K562 (cell line): ENCODE data around the gene RGS13. TPM values are rescaled to one million over a fixed set of nuclear protein-coding genes. Genes with fewer than 3 reads are reported as not detected.

Experiments used
- ATAC-seq: fragments of 200-7000 bp; cut with Tn5 transposase; 3 replicates; pipeline ENCODE4 v1.9.1; 2020; ENCODE audit warnings: moderate library complexity
- BruUV-seq: library from RNA; stranded (reverse); fragments of 400-500 nt; replicated peaks from 2 replicates; lab custom pipeline; 2021; lab: Mats Ljungman, UMichigan
- CTCF ChIA-PET: fragments of 300-600 bp; formaldehyde crosslinking; extraction: SDS; loops from one replicate; lab custom pipeline; 2021; ENCODE audit warnings: low intra/inter-chr PET ratio; lab: Yijun Ruan, JAX
- POLR2A ChIA-PET: fragments of 300-600, 350-650 bp; sonication (Branson Sonifier 250); formaldehyde crosslinking; extraction: SDS; loops from one replicate; lab custom pipeline; 2021; ENCODE audit warnings: antibody characterized with exemption, inconsistent platforms; lab: Yijun Ruan, JAX
- DNase-seq, 4 experiments: peaks; one replicate each; pipeline versions ENCODE4 v3.0.0 to v3.0.0-alpha.2; 2011 to 2018; ENCODE audit warnings: low spot score in 3 of 4, mixed read lengths in 3 of 4; ENCODE audit errors: extremely low read depth in 1 of 4
- FAIRE-seq: peaks from 2 replicates; lab custom pipeline; 2011; peaks lifted over from hg19 to GRCh38; lab: Jason Lieb, UNC
- H2AFZ ChIP-seq: 2 replicates; pipeline ENCODE4 v1.6.0; 2011; ENCODE audit warnings: low read depth, low read length, control low read depth, inconsistent platforms
- H3K27ac ChIP-seq: fragments of 200-600 bp; 3 replicates; pipeline ENCODE4 v1.8.0; 2011; ENCODE audit warnings: low read depth, mild to moderate bottlenecking, control low read depth, inconsistent platforms, low read length, moderate library complexity, mixed read lengths; ENCODE audit errors: extremely low read depth
- H3K27me3 ChIP-seq, 2 experiments: fragments of 300-600 bp in 1 of 2; 2 replicates in 1 of 2; 3 replicates in 1 of 2; pipeline versions ENCODE4 v1.6.0 to v1.8.0; 2011; ENCODE audit warnings: inconsistent platforms in 2 of 2, low read length in 2 of 2, mild to moderate bottlenecking in 1 of 2, mixed read lengths in 1 of 2, moderate library complexity in 1 of 2; ENCODE audit not compliant: control insufficient read depth in 2 of 2, insufficient read depth in 2 of 2
- H3K36me3 ChIP-seq: fragments of 300-600 bp; 3 replicates; pipeline ENCODE4 v1.8.0; 2011; ENCODE audit warnings: mild to moderate bottlenecking, low read length, inconsistent platforms; ENCODE audit not compliant: control insufficient read depth, insufficient read depth
- H3K4me1 ChIP-seq, 2 experiments: fragments of 200-600 bp in 1 of 2; replicated peaks in 1 of 2; 2 replicates in 1 of 2; 3 replicates in 1 of 2; pipeline versions ENCODE4 v1.5.1 to v1.8.0; 2011; ENCODE audit warnings: inconsistent platforms in 2 of 2, low read length in 2 of 2, mild to moderate bottlenecking in 1 of 2, mixed read lengths in 1 of 2, moderate library complexity in 1 of 2; ENCODE audit not compliant: control insufficient read depth in 2 of 2, insufficient read depth in 2 of 2
- H3K4me2 ChIP-seq: 2 replicates; pipeline ENCODE4 v1.6.1; 2011; ENCODE audit warnings: low read length, control low read depth, inconsistent platforms, mixed read lengths; ENCODE audit not compliant: insufficient read depth
- H3K4me3 ChIP-seq: fragments of 200-600 bp; sonication (generic), shearing (Covaris generic); 2 replicates; pipeline ENCODE4 v1.5.1; 2016; ENCODE audit warnings: control low read depth, inconsistent platforms
- H3K79me2 ChIP-seq: fragments of 200-600 bp; 3 replicates; pipeline ENCODE4 v1.8.0; 2011; ENCODE audit warnings: low read length, inconsistent platforms; ENCODE audit not compliant: control insufficient read depth, insufficient read depth
- H3K9ac ChIP-seq, 2 experiments: 2 replicates each; pipeline versions ENCODE4 v1.6.0 to v1.6.1; 2011; ENCODE audit warnings: low read depth in 2 of 2, low read length in 2 of 2, control low read depth in 1 of 2, inconsistent platforms in 1 of 2, mild to moderate bottlenecking in 1 of 2, mixed read lengths in 1 of 2; ENCODE audit not compliant: insufficient read depth in 1 of 2
- H3K9me1 ChIP-seq: one replicate; pipeline ENCODE4 v1.6.0; 2011; ENCODE audit warnings: inconsistent platforms, mild to moderate bottlenecking, low read length, moderate library complexity; ENCODE audit not compliant: control insufficient read depth, insufficient read depth
- H3K9me3 ChIP-seq: replicated peaks from 2 replicates; pipeline ENCODE4 v1.5.1; 2011; ENCODE audit warnings: low read depth, low read length, inconsistent platforms; ENCODE audit not compliant: control insufficient read depth, insufficient read depth
- H4K20me1 ChIP-seq: replicated peaks from 2 replicates; pipeline ENCODE4 v1.6.1; 2011; ENCODE audit warnings: low read length, inconsistent platforms, mixed read lengths; ENCODE audit not compliant: control insufficient read depth, insufficient read depth
- ATF7 ChIP-seq: fragments of 450-650 bp; IDR thresholded peaks from 2 replicates; pipeline ENCODE4 v1.7.1; 2014; ENCODE audit warnings: mild to moderate bottlenecking, moderate library complexity
- FOXA3 ChIP-seq, 2 experiments: fragments of 450-650 bp in 1 of 2; sonication (generic) in 1 of 2; formaldehyde crosslinking; IDR thresholded peaks in 1 of 2; conservative IDR thresholded peaks in 1 of 2; 2 replicates each; pipeline versions ENCODE4 v1.4.0 to v1.8.0; 2020 to 2022; ENCODE audit warnings: mild to moderate bottlenecking in 2 of 2, missing genetic modification reagents in 1 of 2
- GABPB1 ChIP-seq: sonication (generic); formaldehyde crosslinking; IDR thresholded peaks from 2 replicates; pipeline ENCODE4 v1.8.0; 2022; ENCODE audit warnings: mild to moderate bottlenecking, missing genetic modification reagents
- GTF2E2 ChIP-seq: fragments of 200-800 bp; sonication (Bioruptor generic); IDR thresholded peaks from 2 replicates; pipeline ENCODE4 v1.6.1; 2016; ENCODE audit warnings: missing genetic modification characterization, missing compliant biosample characterization
- SLC30A9 ChIP-seq: fragments of 250-450 bp; sonication (Bioruptor Pico); IDR thresholded peaks from 2 replicates; pipeline ENCODE4 v1.8.0; 2022; ENCODE audit warnings: mild to moderate bottlenecking, moderate library complexity
- ZNF347 ChIP-seq: fragments of 450-650 bp; formaldehyde crosslinking; IDR thresholded peaks from 2 replicates; pipeline ENCODE4 v1.4.0; 2020; ENCODE audit warnings: low read depth, mild to moderate bottlenecking, moderate library complexity
- ZNF76 ChIP-seq: fragments of 250-450 bp; sonication (Bioruptor Pico); IDR thresholded peaks from 2 replicates; pipeline ENCODE4 v1.4.0; 2020; ENCODE audit warnings: mild to moderate bottlenecking, moderate library complexity, borderline replicate concordance
- ZNF79 ChIP-seq: fragments of 250-450 bp; sonication (Bioruptor Pico); IDR thresholded peaks from 2 replicates; pipeline ENCODE4 v1.4.0; 2020; ENCODE audit warnings: low read depth, mild to moderate bottlenecking, moderate library complexity
- WGBS: fragments of 100-300 bp; shearing (Covaris generic); methylation state at CpG from one replicate; pipeline ENCODE4 v1.1.6; 2016; ENCODE audit warnings: low coverage, mixed read lengths; ENCODE audit not compliant: insufficient coverage; ENCODE audit errors: missing lambda C conversion rate; 5-methylcytosine and 5-hydroxymethylcytosine counted together
- in situ Hi-C: fragments of 300-500 bp; cut with MboI; formaldehyde crosslinking; loops from 4 replicates; pipeline ENCODE4 v1.15.0; 2018; ENCODE audit warnings: inconsistent platforms, mixed read lengths
- intact Hi-C: fragments of 100-400 bp; cut with micrococcal nuclease; formaldehyde crosslinking; loops from 2 replicates; pipeline ENCODE4 v1.14.2; 2022
- polyA plus RNA-seq, 8 experiments: library from polyadenylated mRNA; depleted of rRNA in 4 of 8; stranded (reverse) in 5 of 8; unstranded in 3 of 8; fragments of >200 nt; fragmentation: Nextera tagmentation in 2 of 8; fragmentation: Illumina TruSeq in 1 of 8; extraction: Ambion mirVana in 2 of 8; extraction: Trizol in 1 of 8; gene quantifications; 2 replicates each; pipeline versions ENCODE4 v1.2.1 to v1.2.3, GENCODE V29; 2011 to 2014; ENCODE audit warnings: inconsistent platforms in 1 of 8, missing spikeins in 1 of 8
- total RNA-seq, 7 experiments: library from RNA; depleted of rRNA in 6 of 7; stranded (reverse); fragments of >200 nt in 6 of 7; fragmentation: Illumina TruSeq in 2 of 7; extraction: Trizol in 2 of 7; gene quantifications; 2 replicates each; pipeline versions ENCODE4 v1.2.1 to v1.2.3, GENCODE V29; 2011 to 2021; ENCODE audit warnings: low replicate concordance in 1 of 7
- TF ChIP-seq, protein P1 (sequence below): fragments of 450-650 bp; formaldehyde crosslinking; conservative IDR thresholded peaks from 2 replicates; pipeline ENCODE4 v1.4.0; 2022; ENCODE audit warnings: mild to moderate bottlenecking, missing genetic modification characterization
- TF ChIP-seq, protein P2 (sequence below): sonication (generic); formaldehyde crosslinking; IDR thresholded peaks from 2 replicates; pipeline ENCODE4 v1.8.0; 2022; ENCODE audit warnings: mild to moderate bottlenecking, low read depth, missing genetic modification reagents

Gene RGS13
- total and polyA plus RNA-seq, 9 of the 15 experiments (the other 6 are each of a cell fraction or from before 2014, with no cell fraction given): not detected

DNA sequence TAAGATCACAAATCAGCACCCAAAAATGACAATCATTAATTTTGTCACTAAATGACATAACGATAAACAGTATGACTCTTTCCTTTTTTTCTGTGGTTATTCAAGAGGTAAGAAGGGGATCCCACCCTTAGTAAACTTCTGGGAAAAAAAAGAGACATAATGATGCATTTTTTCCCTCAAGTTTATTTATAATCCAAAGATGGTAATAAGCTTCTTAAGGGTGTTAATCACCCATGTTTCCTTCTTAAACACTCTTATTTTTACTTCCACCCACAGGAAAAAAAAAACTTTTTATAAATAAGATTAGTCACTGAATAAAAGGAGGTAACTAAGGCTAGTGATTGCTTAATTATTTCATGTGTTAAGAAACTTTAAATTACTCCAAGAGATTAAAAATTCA is 35.7 kb upstream of the RGS13 start:
- Histone ChIP-seq H3K9me1 (no peaks in the 10 kb centered on the region), H4K20me1 (no peaks in the 10 kb centered on the region), H3K27ac (no peak overlapping the region), H3K4me2 (no peak overlapping the region), H3K36me3 (no peaks in the 10 kb centered on the region), H3K9me3 (no peaks in the 10 kb centered on the region), H2AFZ (no peak overlapping the region), H3K27me3 (no peaks in the 10 kb centered on the region), H3K4me3 (no peak overlapping the region), H3K9ac (no peak overlapping the region), H3K4me1 (no peaks in the 10 kb centered on the region), H3K79me2 (no peaks in the 10 kb centered on the region)
- no TSS peak for BruUV-seq
- TF ChIP-seq ATF7: no peak
- TF ChIP-seq ZNF347 (CRISPR knock-in tag): no peak
- TF ChIP-seq, protein P1, sequence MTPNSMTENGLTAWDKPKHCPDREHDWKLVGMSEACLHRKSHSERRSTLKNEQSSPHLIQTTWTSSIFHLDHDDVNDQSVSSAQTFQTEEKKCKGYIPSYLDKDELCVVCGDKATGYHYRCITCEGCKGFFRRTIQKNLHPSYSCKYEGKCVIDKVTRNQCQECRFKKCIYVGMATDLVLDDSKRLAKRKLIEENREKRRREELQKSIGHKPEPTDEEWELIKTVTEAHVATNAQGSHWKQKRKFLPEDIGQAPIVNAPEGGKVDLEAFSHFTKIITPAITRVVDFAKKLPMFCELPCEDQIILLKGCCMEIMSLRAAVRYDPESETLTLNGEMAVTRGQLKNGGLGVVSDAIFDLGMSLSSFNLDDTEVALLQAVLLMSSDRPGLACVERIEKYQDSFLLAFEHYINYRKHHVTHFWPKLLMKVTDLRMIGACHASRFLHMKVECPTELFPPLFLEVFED (CRISPR knock-in tag): no peak
- no peak for TF ChIP-seq ZNF76 (CRISPR knock-in tag)
- TF ChIP-seq GTF2E2 (tag): no peak
- no peak for TF ChIP-seq ZNF79 (CRISPR knock-in tag)
- no peak for TF ChIP-seq GABPB1 (CRISPR knock-in tag)
- TF ChIP-seq, protein P2, sequence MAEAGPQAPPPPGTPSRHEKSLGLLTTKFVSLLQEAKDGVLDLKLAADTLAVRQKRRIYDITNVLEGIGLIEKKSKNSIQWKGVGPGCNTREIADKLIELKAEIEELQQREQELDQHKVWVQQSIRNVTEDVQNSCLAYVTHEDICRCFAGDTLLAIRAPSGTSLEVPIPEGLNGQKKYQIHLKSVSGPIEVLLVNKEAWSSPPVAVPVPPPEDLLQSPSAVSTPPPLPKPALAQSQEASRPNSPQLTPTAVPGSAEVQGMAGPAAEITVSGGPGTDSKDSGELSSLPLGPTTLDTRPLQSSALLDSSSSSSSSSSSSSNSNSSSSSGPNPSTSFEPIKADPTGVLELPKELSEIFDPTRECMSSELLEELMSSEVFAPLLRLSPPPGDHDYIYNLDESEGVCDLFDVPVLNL: no peak
- TF ChIP-seq FOXA3 (CRISPR knock-in tag; conservative IDR thresholded peaks at IDR 0.05 in 1 of 2, IDR thresholded peaks at IDR 0.05 in 1 of 2): no peak
- no peak for TF ChIP-seq SLC30A9
- intact Hi-C loops: no loop called here
- WGBS: 0% methylated on average over 1 of the region's 1 CpG
- in situ Hi-C loops: no loop called here
- POLR2A ChIA-PET: no interaction called here
- ATAC-seq: no peak
- CTCF ChIA-PET: no interaction called here
- FAIRE-seq: no peak
- DNase-seq: no peak
